Activated naive CD8-positive, alpha-beta T cell treated with anti-CD3 and anti-CD28 coated beads, Interleukin-2, amount 50 U/mL, for 16 hours (primary cell): ENCODE results near the gene MAST2.
"Not testable (repeated sequence)": the region's sequence is repeated elsewhere in the genome, so short reads cannot be mapped to it uniquely, and the experiment has no call there.

ENCODE experiments used
- DNase-seq: peaks from one replicate; pipeline ENCODE4 v3.0.0-alpha.2; 2020; ENCODE audit warnings: low read depth, low spot score

Gene MAST2

GRCh38 chr1:45932205-45932604 lies 128.8 kb downstream of the MAST2 start:
- DNase-seq: not testable (repeated sequence)

- DNase-seq: no peak
Observed at GRCh38 chr1:45934947-45935346, 131.5 kb downstream of the MAST2 start.

- no peak for DNase-seq
Observed at GRCh38 chr1:45938029-45938428, 134.6 kb downstream of the MAST2 start.

- no peak for DNase-seq
Observed at GRCh38 chr1:45942411-45942810, 139.0 kb downstream of the MAST2 start.

GRCh38 chr1:45943185-45943584 lies 139.8 kb downstream of the MAST2 start:
- no peak for DNase-seq

- DNase-seq: no peak
Observed at GRCh38 chr1:45945426-45945825, 142.0 kb downstream of the MAST2 start.

- not testable (repeated sequence) for DNase-seq
Observed at GRCh38 chr1:45949462-45949861, 146.1 kb downstream of the MAST2 start.

GRCh38 chr1:45952072-45952471 lies 148.7 kb downstream of the MAST2 start:
- DNase-seq: no peak

- no peak for DNase-seq
Observed at GRCh38 chr1:45953934-45954847, 150.8 kb downstream of the MAST2 start.

- DNase-seq: no peak
Observed at GRCh38 chr1:45957684-45958083, 154.3 kb downstream of the MAST2 start.

GRCh38 chr1:45958317-45958716 lies 154.9 kb downstream of the MAST2 start:
- DNase-seq: no peak

GRCh38 chr1:45960930-45961715 lies 157.7 kb downstream of the MAST2 start:
- DNase-seq: no peak

GRCh38 chr1:45961936-45962335 lies 158.5 kb downstream of the MAST2 start:
- DNase-seq: not testable (repeated sequence)

GRCh38 chr1:45968941-45969666 lies 165.7 kb downstream of the MAST2 start:
- no peak for DNase-seq

GRCh38 chr1:45969866-45970265 lies 166.5 kb downstream of the MAST2 start:
- no peak for DNase-seq

- no peak for DNase-seq
Observed at GRCh38 chr1:45971335-45971734, 167.9 kb downstream of the MAST2 start.

- no peak for DNase-seq
Observed at GRCh38 chr1:45971922-45972531, 168.6 kb downstream of the MAST2 start.

- DNase-seq: no peak
Observed at GRCh38 chr1:45972621-45973020, 169.2 kb downstream of the MAST2 start.

GRCh38 chr1:45973121-45973520 lies 169.7 kb downstream of the MAST2 start:
- no peak for DNase-seq

- no peak for DNase-seq
Observed at GRCh38 chr1:45974541-45975269, 171.3 kb downstream of the MAST2 start.

GRCh38 chr1:45976623-45977022 lies 173.2 kb downstream of the MAST2 start:
- no peak for DNase-seq
